ENCODE measurements around the gene CAMKMT. TPM values are rescaled to one million over a fixed set of nuclear protein-coding genes. Genes with fewer than 3 reads are reported as not detected.

The CAMKMT gene
- total and polyA plus RNA-seq, 9 of the 15 experiments (the other 6 are each of a cell fraction or from before 2014, with no cell fraction given): 1.6 to 15.3 (median 7.4) TPM

- TF ChIP-seq REST (IDR thresholded peaks at IDR 0.05; ENCODE audit: borderline replicate concordance) (no peak), REST (CRISPR knock-in tag; IDR thresholded peaks at IDR 0.05; ENCODE audit: low read depth) (no peak), CBX2 (IDR thresholded peaks at IDR 0.05; ENCODE audit: insufficient read depth, low read length, poor library complexity, severe bottlenecking) (no peak), ZBTB49 (CRISPR knock-in tag; IDR thresholded peaks at IDR 0.05; ENCODE audit: borderline replicate concordance) (no peak), CREB5 (CRISPR knock-in tag; IDR thresholded peaks at IDR 0.05) (no peak), BRD4 (IDR thresholded peaks at IDR 0.05) (no peak), IRF2 (CRISPR knock-in tag; IDR thresholded peaks at IDR 0.05) (no peak), ARHGAP35 (IDR thresholded peaks at IDR 0.05; ENCODE audit: partially characterized antibody) (no peak)
Measured at GRCh38 chr2:44579115-44579836, 217.5 kb downstream of the CAMKMT start (continued).
